Endodermal cell (in vitro differentiated cells): ENCODE results near the gene VWA3B. TPM values are rescaled to one million over a fixed set of nuclear protein-coding genes. Genes with fewer than 3 reads are reported as not detected.

Source experiments
- DNase-seq: peaks from one replicate; pipeline ENCODE4 v3.0.0-alpha.2; 2017
- H3K27ac ChIP-seq: 2 replicates; pipeline ENCODE4 v1.5.1; 2013; ENCODE audit warnings: mild to moderate bottlenecking, low read depth, low read length, moderate library complexity
- H3K27me3 ChIP-seq: 2 replicates; pipeline ENCODE4 v1.6.1; 2013; ENCODE audit warnings: mild to moderate bottlenecking, low read length, moderate library complexity; ENCODE audit not compliant: insufficient read depth, control insufficient read depth, poor library complexity, severe bottlenecking
- H3K36me3 ChIP-seq: 2 replicates; pipeline ENCODE4 v1.7.0; 2013; ENCODE audit warnings: mild to moderate bottlenecking, low read length, moderate library complexity; ENCODE audit not compliant: control insufficient read depth, insufficient read depth
- H3K4me1 ChIP-seq: one replicate; pipeline ENCODE4 v1.7.0; 2013; ENCODE audit warnings: low read length; ENCODE audit not compliant: control insufficient read depth, insufficient read depth
- H3K4me3 ChIP-seq: 2 replicates; pipeline ENCODE4 v1.5.1; 2013; ENCODE audit warnings: mild to moderate bottlenecking, low read length, moderate library complexity
- H3K9ac ChIP-seq: 2 replicates; pipeline ENCODE4 v1.6.1; 2013; ENCODE audit warnings: mild to moderate bottlenecking, low read length, moderate library complexity; ENCODE audit not compliant: poor library complexity, severe bottlenecking; ENCODE audit errors: extremely low read depth
- H3K9me3 ChIP-seq: 2 replicates; pipeline ENCODE4 v1.6.1; 2013; ENCODE audit warnings: mild to moderate bottlenecking, low read length, moderate library complexity; ENCODE audit not compliant: control insufficient read depth
- H3K27ac Mint-ChIP-seq: 2 replicates; pipeline ENCODE4 v1.8.0; 2020; ENCODE audit warnings: mixed read lengths
- H3K27me3 Mint-ChIP-seq: 2 replicates; pipeline ENCODE4 v1.8.0; 2021; ENCODE audit warnings: mild to moderate bottlenecking, mixed read lengths; ENCODE audit not compliant: insufficient read depth
- H3K36me3 Mint-ChIP-seq: 2 replicates; pipeline ENCODE4 v1.8.0; 2020; ENCODE audit warnings: low read depth, mixed read lengths
- H3K4me1 Mint-ChIP-seq: 2 replicates; pipeline ENCODE4 v1.8.0; 2020; ENCODE audit warnings: mixed read lengths
- H3K4me3 Mint-ChIP-seq: 2 replicates; pipeline ENCODE4 v1.8.0; 2020; ENCODE audit warnings: mild to moderate bottlenecking, moderate library complexity, mixed read lengths
- H3K9me3 Mint-ChIP-seq: 2 replicates; pipeline ENCODE4 v1.8.0; 2020; ENCODE audit warnings: mild to moderate bottlenecking, mixed read lengths
- WGBS, 2 experiments: methylation state at CpG; one replicate each; pipeline versions ENCODE4 v1.1.5 to v1.1.7; 2013; ENCODE audit warnings: missing lambda C conversion rate in 2 of 2, mixed read lengths in 1 of 2; ENCODE audit not compliant: insufficient coverage in 1 of 2, insufficient read length in 1 of 2; 5-methylcytosine and 5-hydroxymethylcytosine counted together
- total RNA-seq, 2 donors: library from RNA; stranded (reverse); fragmentation: NEBNext Ultra II Directional in 1 of 2; extraction: Animal tissue kit (Norgen Biotek cat#: 25700) in 1 of 2; gene quantifications; 2 replicates in 1 of 2; 3 replicates in 1 of 2; pipeline ENCODE4 v1.2.1, GENCODE V29; 2021
- TF ChIP-seq, protein P1 (sequence below): fragments of 200-600 bp; sonication (generic); conservative IDR thresholded peaks from 2 replicates; pipeline ENCODE4 v1.5.0; 2021; ENCODE audit warnings: antibody characterized with exemption, mild to moderate bottlenecking

VWA3B gene
- total RNA-seq, 2 donors from 2014 or later = 0.38 to 0.64 TPM

DNA sequence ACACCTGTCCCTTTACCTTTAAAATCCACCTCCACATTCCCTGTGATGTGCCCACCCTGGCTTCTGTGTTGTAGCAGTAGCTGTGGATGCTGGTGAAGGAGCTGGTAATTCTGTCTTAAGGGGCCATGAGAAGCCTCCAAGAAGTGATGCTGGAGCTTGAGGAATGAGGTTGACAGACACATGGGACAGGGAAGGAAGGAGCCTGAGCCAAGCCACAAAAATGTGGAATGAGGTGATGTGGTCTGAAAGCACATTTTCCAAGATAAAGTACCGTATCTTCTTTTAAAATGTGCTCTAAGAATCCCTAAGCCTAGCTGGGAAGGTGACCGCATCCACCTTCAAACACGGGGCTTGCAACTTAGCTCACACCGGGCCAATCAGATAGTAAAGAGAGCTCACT, 31.2 kb downstream of the VWA3B start:
- Histone ChIP-seq H3K9ac (no peak overlapping the region), H3K9me3 (no peaks in the 10 kb centered on the region), H3K27ac (no peak overlapping the region), H3K36me3 (no peaks in the 10 kb centered on the region), H3K27me3 (no peaks in the 10 kb centered on the region), H3K4me1 (no peaks in the 10 kb centered on the region), H3K4me3 (no peak overlapping the region)
- no peaks in the 10 kb centered on the region for H3K9me3 Mint-ChIP-seq
- peaks cover 16% of the 10 kb centered on the region for H3K27me3 Mint-ChIP-seq
- TF ChIP-seq, protein P1, sequence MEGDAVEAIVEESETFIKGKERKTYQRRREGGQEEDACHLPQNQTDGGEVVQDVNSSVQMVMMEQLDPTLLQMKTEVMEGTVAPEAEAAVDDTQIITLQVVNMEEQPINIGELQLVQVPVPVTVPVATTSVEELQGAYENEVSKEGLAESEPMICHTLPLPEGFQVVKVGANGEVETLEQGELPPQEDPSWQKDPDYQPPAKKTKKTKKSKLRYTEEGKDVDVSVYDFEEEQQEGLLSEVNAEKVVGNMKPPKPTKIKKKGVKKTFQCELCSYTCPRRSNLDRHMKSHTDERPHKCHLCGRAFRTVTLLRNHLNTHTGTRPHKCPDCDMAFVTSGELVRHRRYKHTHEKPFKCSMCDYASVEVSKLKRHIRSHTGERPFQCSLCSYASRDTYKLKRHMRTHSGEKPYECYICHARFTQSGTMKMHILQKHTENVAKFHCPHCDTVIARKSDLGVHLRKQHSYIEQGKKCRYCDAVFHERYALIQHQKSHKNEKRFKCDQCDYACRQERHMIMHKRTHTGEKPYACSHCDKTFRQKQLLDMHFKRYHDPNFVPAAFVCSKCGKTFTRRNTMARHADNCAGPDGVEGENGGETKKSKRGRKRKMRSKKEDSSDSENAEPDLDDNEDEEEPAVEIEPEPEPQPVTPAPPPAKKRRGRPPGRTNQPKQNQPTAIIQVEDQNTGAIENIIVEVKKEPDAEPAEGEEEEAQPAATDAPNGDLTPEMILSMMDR = no peak
- 90 to 98% methylated on average over 4 of the region's 4 CpGs for WGBS, 2 experiments
- DNase-seq = no peak
- H3K27ac Mint-ChIP-seq = no peak overlapping the region
- no peaks in the 10 kb centered on the region for H3K4me1 Mint-ChIP-seq
- no peaks in the 10 kb centered on the region for H3K36me3 Mint-ChIP-seq
- H3K4me3 Mint-ChIP-seq = no peak overlapping the region

DNA sequence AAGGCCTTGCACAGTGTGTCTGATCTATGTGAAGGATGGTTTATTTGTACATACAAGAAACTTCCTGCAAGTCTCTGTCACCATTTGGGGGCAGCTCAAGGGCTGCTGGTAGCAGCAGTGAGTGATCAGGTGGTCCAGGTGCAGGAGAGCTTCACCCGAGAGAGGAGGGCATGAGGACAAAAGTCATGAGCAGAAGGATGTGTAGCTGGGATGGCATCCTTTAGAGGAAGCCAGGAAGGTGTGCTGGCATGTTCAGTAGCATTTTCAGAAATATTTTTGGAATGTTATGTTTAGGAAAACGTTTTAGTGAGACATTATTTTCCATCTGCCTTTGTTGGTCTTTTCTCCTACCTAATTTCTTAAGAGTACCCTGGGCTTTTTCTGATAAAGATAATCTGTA, 31.9 kb downstream of the VWA3B start:
- no peaks in the 10 kb centered on the region for H3K9me3 ChIP-seq
- no peak overlapping the region for H3K27ac ChIP-seq
- Mint-ChIP-seq H3K9me3 (no peaks in the 10 kb centered on the region), H3K4me3 (no peak overlapping the region), H3K27ac (no peak overlapping the region), H3K4me1 (no peaks in the 10 kb centered on the region), H3K36me3 (no peaks in the 10 kb centered on the region), H3K27me3 (peaks cover 23% of the 10 kb centered on the region)
- no peaks in the 10 kb centered on the region for H3K4me1 ChIP-seq
- no peak overlapping the region for H3K4me3 ChIP-seq
- DNase-seq = no peak
- H3K27me3 ChIP-seq = no peaks in the 10 kb centered on the region
- H3K36me3 ChIP-seq = no peaks in the 10 kb centered on the region
- no peak overlapping the region for H3K9ac ChIP-seq
- 100% methylated on average over 1 of the region's 2 CpGs for whole genome bisulfite sequencing, 2 experiments
- TF ChIP-seq, protein P1 = no peak

DNA sequence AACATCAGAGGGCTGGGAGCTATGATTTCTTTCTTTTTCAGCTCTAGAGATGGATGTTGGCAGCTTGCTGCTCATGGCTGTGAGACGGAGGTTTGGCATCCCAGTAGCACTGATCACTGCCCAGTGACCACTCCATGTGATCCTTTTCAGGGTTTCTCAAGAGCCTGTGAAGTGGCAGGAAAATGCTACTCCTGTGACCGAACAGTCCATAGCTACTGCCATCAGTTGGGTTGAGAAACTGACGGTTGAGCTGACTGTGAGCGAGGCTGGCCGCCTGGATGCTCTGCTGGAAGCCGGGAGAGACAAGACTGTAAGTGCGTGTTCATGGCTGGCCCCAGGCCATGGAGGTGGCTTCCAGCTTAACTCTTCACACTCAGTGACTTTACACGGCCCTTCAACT, 34.2 kb downstream of the VWA3B start:
- WGBS, 2 experiments = 92 to 98% methylated on average over 7 to 8 of the region's 8 CpGs
- H3K9me3 Mint-ChIP-seq = no peaks in the 10 kb centered on the region
- no peaks in the 10 kb centered on the region for H3K36me3 Mint-ChIP-seq

More for the DNA sequence above, 34.2 kb downstream of the VWA3B start:
- H3K27ac ChIP-seq = no peak overlapping the region
- no peaks in the 10 kb centered on the region for H3K9me3 ChIP-seq
- no peak overlapping the region for H3K4me3 ChIP-seq
- no peaks in the 10 kb centered on the region for H3K27me3 ChIP-seq
- peaks cover 7% of the 10 kb centered on the region for H3K4me1 ChIP-seq
- Mint-ChIP-seq H3K4me3 (no peak overlapping the region), H3K4me1 (peaks cover 4% of the 10 kb centered on the region), H3K27me3 (peaks cover 38% of the 10 kb centered on the region), H3K27ac (no peak overlapping the region)
- no peak overlapping the region for H3K9ac ChIP-seq
- DNase-seq = no peak
- TF ChIP-seq, protein P1 = no peak
- no peaks in the 10 kb centered on the region for H3K36me3 ChIP-seq
